Activated naive CD8-positive, alpha-beta T cell treated with anti-CD3 and anti-CD28 coated beads for 36 hours (primary cell): ENCODE results near the gene CASP4. TPM values are rescaled to one million over a fixed set of nuclear protein-coding genes. Genes with fewer than 3 reads are reported as not detected.

Experiments used
- total RNA-seq, 2 experiments: library from RNA; stranded (reverse); gene quantifications; one replicate each; pipeline ENCODE4 v1.2.3, GENCODE V29; 2021

Gene CASP4
- total RNA-seq, 2 experiments from 2014 or later = 43.9 to 51.8 TPM

Other genes starting within 250 kb of the CASP4 start
- not detected for gene CASP12, start 70.1 kb downstream of the CASP4 start, total RNA-seq
- gene CASP5, start 54.6 kb upstream of the CASP4 start, total RNA-seq = not detected
- gene CASP1, start 66.6 kb upstream of the CASP4 start, total RNA-seq = 10 to 100 TPM; 38.9 to 40.1 TPM
- 10 to 100 TPM; 16.9 to 17.6 TPM for gene CARD16, start 76.8 kb upstream of the CASP4 start, total RNA-seq
- not detected for gene CARD18, start 171.2 kb upstream of the CASP4 start, total RNA-seq